Urinary bladder (tissue), 4 donors: ENCODE results near the gene RNF14. TPM values are rescaled to one million over a fixed set of nuclear protein-coding genes. Genes with fewer than 3 reads are reported as not detected.

Source experiments
- DNase-seq: peaks from one replicate; pipeline ENCODE4 v3.0.0-alpha.2; 2015; ENCODE audit errors: extremely low spot score
- H3K27ac ChIP-seq: one replicate; pipeline ENCODE4 v1.5.1; 2013; ENCODE audit warnings: low read depth, mild to moderate bottlenecking, moderate library complexity
- H3K36me3 ChIP-seq: one replicate; pipeline ENCODE4 v1.6.1; 2013; ENCODE audit warnings: mild to moderate bottlenecking, moderate library complexity; ENCODE audit not compliant: insufficient read depth
- H3K4me1 ChIP-seq: one replicate; pipeline ENCODE4 v1.6.1; 2013; ENCODE audit warnings: mild to moderate bottlenecking, moderate library complexity; ENCODE audit not compliant: insufficient read depth
- H3K4me3 ChIP-seq: one replicate; pipeline ENCODE4 v1.5.1; 2013; ENCODE audit warnings: low read depth, low read length
- WGBS: extraction: QIAGEN DNeasy Blood & Tissue Kit; methylation state at CpG from one replicate; pipeline ENCODE4 v1.1.7; 2013; 5-methylcytosine and 5-hydroxymethylcytosine counted together
- polyA plus RNA-seq: library from polyadenylated mRNA; stranded (reverse); fragments of 200-250 nt; gene quantifications from one replicate; pipeline ENCODE4 v1.2.3, GENCODE V29; 2013
- total RNA-seq: library from RNA; depleted of rRNA; stranded (reverse); fragments of >200 nt; gene quantifications from one replicate; pipeline ENCODE4 v1.2.3, GENCODE V29; 2014
- donor health status: healthy with polysubstance abuse.
- donor health status: healthy.

Gene RNF14
- total and polyA plus RNA-seq, 2 donors, result 51.9 to 69.7 TPM

DNA sequence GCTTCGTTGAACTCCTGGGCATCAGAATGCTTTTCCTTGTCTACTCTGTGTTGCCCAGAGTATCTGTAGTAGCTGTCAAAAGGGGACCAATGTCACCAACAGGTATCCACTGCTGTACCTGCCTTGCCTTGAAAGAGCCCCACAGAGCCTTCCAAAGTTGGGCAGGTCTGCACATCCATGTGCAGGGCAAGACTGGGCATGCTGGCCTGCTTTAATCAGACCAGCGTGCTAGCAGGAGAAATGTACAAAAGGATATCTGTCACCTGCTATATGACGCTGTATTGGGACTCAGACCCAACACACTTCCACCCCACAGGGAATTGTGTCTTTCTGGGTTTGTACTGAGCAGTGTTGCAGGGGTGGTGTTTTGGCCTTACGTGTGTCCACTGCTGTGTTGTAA is 33.4 kb upstream of the RNF14 start:
- H3K4me3 ChIP-seq, result no peak overlapping the region
- WGBS, result 87% methylated on average over 4 of the region's 4 CpGs
- H3K4me1 ChIP-seq, result no peaks in the 10 kb centered on the region
- no peak overlapping the region for H3K27ac ChIP-seq
- H3K36me3 ChIP-seq, result peaks cover 7% of the 10 kb centered on the region
- DNase-seq, result no peak

DNA sequence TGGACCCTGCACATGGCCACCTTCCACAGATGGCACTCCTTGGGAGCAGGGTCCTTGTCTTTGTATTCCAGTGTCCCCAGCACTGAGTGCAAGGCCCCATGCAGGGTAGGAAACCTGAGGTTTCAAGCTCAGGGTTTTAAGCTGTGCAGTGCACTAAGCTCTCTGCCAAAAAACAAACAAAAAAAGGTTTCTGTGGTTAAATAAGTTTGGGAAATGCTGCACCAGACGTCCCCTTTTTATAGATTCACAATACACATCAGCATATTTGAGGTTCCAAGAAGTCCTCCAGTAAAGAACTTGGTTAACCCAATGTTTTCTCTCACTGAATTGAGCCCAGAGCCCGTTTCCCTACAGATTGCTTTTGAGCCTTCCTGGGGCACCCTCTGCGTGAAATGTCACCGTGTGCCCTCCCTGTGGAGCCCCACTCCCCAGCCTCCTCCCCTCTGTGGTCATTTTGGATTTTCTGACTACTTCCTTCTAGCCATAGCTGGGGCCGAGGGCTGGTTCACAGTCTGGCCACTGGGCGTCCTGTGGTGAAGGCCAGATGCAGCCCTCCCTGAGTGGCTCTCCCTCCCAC is 28.1 kb upstream of the RNF14 start:
- no peak for DNase-seq
- Histone ChIP-seq H3K27ac (peak overlapping the region; percentile 56), H3K4me1 (peaks cover 2% of the 10 kb centered on the region), H3K36me3 (peaks cover 3% of the 10 kb centered on the region), H3K4me3 (no peak overlapping the region)
- WGBS, result 42% methylated on average over 6 of the region's 6 CpGs

DNA sequence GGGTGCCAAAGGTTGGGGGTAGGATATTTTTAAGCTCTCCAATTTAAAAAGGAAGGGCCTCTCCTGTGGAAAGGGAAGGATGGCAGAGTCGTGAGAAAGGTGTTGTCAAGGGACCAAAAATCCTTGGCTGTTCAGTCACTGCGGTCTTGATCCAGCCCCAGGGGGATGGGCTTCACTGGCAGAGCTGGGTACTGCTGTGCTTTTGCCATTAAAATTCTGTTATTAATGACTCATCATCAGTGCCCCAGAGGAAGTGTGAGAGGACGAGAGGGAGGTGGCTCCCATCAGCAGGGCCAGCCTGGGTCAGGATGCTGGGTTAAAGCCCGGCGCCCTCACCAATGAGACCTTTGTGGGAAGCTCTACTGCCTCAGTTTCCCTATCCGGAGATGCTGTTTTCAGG is 27.6 kb upstream of the RNF14 start:
- Histone ChIP-seq H3K4me3 (no peak overlapping the region), H3K36me3 (peaks cover 3% of the 10 kb centered on the region), H3K4me1 (peaks cover 2% of the 10 kb centered on the region), H3K27ac (peak overlapping the region; percentile 56)
- WGBS, result 59% methylated on average over 6 of the region's 6 CpGs
- no peak for DNase-seq

DNA sequence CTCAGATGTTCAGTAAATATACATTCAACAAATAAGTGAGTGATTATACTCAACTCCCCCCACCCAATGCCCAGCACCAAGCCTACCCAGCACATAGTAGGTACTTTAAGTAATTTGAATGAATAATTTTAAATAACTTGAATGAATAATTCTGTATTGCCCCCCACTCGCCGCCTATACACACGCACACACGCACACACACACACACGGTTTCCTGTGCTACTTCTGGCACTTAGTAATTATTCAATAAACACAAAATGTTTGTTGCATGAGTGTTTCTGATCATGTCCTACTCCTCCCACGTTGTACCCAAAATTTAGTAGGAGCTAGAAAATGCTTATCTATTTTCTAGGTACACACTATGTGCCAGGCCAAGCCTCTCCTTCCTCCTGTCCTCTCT is 27.1 kb upstream of the RNF14 start:
- WGBS, result 76% methylated on average over 6 of the region's 6 CpGs
- DNase-seq, result no peak
- no peak overlapping the region for H3K27ac ChIP-seq
- peaks cover 3% of the 10 kb centered on the region for H3K36me3 ChIP-seq
- H3K4me3 ChIP-seq, result no peak overlapping the region
- H3K4me1 ChIP-seq, result peaks cover 2% of the 10 kb centered on the region

DNA sequence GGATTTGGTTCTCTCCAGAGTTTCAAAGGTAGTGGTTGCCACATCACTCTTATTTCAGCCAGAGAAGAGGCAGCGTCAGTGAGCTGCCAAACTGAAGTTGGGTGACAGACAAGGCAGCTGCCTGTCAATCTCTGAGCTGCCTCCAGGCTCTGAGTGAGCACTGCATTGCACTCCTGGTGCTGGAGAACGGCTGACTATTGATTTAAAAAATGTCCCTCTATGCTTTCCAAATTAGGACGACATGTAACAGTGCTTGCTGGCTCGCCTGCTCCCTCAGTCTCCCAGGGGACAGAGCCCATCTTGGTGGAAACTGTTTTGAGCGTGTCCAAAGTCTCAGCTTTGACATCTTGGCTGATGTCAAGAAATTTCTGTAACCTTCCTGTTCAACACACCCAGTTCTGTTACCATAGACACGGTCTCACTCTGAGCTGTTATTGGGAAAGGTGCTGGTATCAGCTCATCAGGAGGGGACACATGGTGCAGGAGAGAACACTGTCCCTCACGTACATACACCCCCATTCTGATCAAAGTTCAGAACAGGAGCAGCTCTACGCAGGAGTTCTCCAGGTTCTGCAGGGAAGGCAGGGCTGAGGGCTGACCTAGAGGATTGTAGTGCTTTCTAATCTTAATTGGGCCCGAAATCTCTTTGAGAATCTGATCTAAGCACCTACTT is 26.6 kb upstream of the RNF14 start:
- no peak overlapping the region for H3K27ac ChIP-seq
- WGBS, result 75% methylated on average over 9 of the region's 9 CpGs

DNA sequence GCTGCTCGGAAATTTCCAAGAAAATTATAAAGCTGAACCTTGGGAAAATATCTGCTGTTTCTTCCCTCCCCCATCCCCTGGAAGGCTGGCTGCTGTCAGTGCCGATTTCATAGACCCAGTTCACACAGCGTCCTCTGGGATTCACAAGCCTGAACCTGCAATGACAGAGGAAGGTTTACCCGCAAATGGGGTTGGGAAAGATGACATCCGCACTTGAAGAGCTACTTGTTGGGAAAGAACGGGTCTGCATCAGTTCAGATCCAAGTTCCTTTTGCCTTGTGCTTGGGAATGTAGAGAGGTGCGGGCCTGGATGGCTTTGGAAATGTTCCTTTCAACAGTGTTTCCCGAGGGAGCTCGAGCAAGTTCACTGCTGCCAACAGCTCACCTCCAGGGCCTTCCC is 24.8 kb upstream of the RNF14 start:
- DNase-seq, result no peak
- no peak overlapping the region for H3K27ac ChIP-seq
- H3K4me1 ChIP-seq, result peaks cover 2% of the 10 kb centered on the region
- no peak overlapping the region for H3K4me3 ChIP-seq
- no peaks in the 10 kb centered on the region for H3K36me3 ChIP-seq
- WGBS, result 74% methylated on average over 9 of the region's 9 CpGs

More for the DNA sequence above, 26.6 kb upstream of the RNF14 start:
- peaks cover 2% of the 10 kb centered on the region for H3K4me1 ChIP-seq
- peaks cover 3% of the 10 kb centered on the region for H3K36me3 ChIP-seq
- no peak for DNase-seq
- no peak overlapping the region for H3K4me3 ChIP-seq

DNA sequence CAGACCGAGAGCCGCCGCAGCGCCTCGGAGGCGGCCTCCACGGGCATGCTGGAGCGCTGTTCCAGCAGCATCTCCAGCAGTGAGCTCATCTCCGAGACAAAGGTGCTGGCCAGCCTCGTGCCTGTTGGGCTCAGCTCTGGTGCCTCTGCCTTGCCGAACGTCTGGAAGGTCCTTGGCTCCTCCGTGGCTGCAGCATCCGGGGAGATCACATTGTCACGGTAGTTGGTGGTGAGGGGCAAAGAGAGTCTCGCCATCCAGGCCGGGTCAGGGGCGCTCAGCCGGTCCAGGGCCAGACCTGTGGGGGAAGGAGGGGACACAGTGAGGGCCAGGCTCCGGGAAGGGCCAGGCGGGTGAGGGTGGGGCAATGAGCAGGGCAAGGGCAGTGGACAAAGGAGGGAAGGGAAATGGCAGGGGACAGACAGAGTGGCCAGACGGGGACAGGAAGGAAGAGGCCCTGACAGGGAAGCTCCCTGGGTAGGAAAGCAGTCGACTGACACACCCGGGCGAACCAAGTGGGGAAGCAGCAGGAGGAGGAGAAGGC is 23.3 kb upstream of the RNF14 start:
- peaks cover 2% of the 10 kb centered on the region for H3K4me1 ChIP-seq
- no peak overlapping the region for H3K4me3 ChIP-seq
- no peak for DNase-seq
- 28% methylated on average over 25 of the region's 25 CpGs for WGBS
- H3K36me3 ChIP-seq, result no peaks in the 10 kb centered on the region
- H3K27ac ChIP-seq, result no peak overlapping the region

DNA sequence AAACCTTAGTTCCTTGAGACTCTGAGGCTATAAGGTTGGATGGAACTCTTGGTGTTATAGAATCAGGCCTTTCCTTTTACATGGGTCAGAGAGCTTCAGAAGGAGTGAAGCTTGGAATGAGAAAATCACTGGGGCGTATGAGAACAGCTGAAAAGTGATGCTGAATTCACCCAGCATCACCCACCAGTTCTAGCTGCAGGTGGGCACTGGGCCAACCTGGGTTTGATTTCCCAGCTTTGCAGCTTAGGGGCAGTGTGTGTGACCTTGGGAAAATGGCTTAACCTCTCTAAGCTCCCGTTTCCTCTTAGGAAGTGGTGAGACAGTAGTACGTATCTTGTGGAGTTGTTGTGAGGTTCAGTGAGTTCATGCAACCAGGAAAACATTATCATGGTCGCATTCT is 21.6 kb upstream of the RNF14 start:
- Histone ChIP-seq H3K27ac (no peak overlapping the region), H3K4me3 (no peak overlapping the region), H3K36me3 (no peaks in the 10 kb centered on the region), H3K4me1 (no peaks in the 10 kb centered on the region)
- 79% methylated on average over 4 of the region's 4 CpGs for WGBS
- no peak for DNase-seq

DNA sequence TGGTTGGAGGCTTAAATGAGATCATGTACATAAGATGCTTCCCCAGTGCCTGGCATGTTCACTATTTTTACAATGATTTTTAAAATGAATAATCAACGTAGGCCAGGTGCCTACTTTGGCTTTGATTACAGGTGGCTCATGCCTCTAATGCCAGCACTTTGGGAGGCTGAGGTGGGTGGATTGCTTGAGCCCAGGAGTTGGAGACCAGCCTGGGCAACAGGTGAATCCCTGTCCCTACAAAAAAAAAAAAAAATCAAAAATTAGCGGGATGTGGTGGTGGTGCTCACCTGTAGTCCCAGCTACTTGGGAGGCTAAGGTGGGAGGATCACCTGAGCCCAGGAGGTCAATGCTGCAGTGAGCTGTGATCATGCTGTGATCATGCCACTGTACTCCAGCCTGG is 20.1 kb upstream of the RNF14 start:
- WGBS, result 85% methylated on average over 2 of the region's 2 CpGs

DNA sequence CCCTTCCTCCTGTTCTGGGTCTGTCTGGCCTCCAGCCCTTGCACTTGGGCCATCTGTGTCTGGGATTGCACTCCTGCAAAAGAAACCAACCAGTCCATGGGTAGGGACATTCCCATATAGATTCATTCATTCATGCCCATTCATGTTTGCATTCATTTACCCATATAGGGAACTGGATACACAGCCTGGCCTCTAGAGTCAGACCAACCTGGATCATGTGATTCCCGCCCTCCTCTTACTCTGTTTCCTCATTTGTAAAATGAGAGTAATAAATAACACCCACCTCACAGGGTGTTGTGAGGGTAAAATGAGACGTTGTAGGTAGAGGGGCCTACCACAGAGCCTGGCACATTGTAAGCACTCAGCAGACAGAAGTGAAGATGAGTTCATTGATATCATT is 19.4 kb upstream of the RNF14 start:
- Histone ChIP-seq H3K36me3 (no peaks in the 10 kb centered on the region), H3K4me1 (no peaks in the 10 kb centered on the region), H3K27ac (no peak overlapping the region), H3K4me3 (no peak overlapping the region)
- WGBS, result 81% methylated on average over 2 of the region's 2 CpGs
- no peak for DNase-seq

More for the DNA sequence above, 20.1 kb upstream of the RNF14 start:
- Histone ChIP-seq H3K36me3 (no peaks in the 10 kb centered on the region), H3K4me3 (no peak overlapping the region), H3K27ac (no peak overlapping the region), H3K4me1 (no peaks in the 10 kb centered on the region)
- DNase-seq, result no peak

DNA sequence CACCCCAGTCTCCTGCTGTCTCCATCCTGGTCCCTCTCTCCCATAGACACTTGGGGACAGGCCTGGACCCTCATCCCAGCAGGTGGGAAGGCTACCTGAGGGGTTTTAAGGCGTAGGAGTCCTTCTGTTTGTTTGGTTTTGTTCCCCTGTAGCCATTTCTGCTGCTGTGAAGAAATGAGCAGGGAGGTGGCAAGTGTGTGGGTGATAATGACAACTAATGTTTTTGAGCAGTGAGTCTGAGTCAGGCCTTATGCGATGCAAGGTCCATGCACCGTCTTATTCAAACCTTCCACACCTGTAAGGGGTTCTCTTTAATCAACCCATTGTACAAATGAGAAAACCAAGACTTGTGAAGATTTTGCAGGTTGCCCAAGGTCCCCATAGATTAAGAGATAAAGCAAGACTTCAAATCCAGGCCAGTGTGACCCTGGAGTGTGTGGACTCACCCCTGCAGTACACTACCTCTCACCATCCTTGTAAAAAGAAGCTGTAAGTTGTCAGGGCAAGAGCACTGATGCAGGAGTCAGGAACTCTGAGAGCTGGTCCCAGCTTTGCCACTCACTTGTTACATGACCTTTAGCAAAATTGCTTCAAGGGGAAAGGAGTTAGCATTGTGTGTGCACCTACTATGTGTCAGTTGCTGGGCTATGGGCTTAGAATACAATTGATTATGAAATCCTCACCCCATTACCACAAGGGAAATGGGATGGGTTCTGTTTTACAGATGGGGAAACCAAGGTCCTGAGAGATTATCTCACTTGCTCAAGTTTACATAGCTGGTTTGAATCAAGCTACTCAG is 18.5 kb upstream of the RNF14 start:
- WGBS, result 93% methylated on average over 3 of the region's 3 CpGs
- H3K36me3 ChIP-seq, result no peaks in the 10 kb centered on the region
- DNase-seq, result no peak
- H3K4me3 ChIP-seq, result no peak overlapping the region
- no peaks in the 10 kb centered on the region for H3K4me1 ChIP-seq
- H3K27ac ChIP-seq, result no peak overlapping the region

DNA sequence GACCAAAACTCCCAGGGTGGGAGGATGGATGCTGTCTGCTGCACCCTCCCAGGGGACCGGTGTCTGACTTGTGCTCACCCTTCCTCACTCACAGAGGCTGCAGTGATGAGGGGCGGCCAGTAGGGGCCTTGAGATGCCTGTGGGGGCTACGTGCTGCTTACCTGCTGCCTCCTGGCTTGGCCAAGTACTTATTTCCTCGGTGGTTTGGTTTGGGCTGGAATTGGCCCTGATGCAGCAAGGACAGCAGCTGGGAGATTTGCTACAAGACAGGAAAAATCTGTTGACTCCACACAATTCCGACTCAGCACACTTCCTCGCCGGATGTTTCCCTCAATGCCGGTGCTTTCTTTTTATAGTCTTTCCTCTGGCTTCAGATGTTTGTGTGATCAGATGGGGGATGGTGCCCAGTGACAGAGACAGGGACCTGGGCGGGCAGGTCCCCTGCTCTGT is 17.5 kb upstream of the RNF14 start:
- no peaks in the 10 kb centered on the region for H3K4me1 ChIP-seq
- no peak overlapping the region for H3K27ac ChIP-seq
- no peaks in the 10 kb centered on the region for H3K36me3 ChIP-seq
- WGBS, result 30% methylated on average over 9 of the region's 9 CpGs
- no peak for DNase-seq
- no peak overlapping the region for H3K4me3 ChIP-seq

DNA sequence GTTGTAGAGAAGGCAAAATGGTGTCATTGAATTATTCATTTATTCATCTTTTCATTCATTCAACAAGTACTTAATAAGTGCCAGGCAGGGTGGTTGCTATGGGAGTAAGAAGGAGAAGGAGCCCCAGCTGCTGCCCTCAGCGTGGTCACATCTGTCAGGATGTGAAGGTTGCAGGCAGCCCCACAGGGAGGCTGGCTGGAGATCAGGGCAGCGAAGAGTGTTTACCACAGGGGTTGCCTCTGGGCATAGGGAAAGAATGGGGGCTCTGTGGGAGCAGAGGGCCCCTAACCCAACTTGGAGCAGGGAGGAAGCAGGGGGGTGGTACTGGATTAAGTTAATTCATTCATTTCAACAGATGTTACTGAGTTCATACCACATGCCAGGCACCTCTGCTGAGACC is 16.9 kb upstream of the RNF14 start:
- no peak overlapping the region for H3K27ac ChIP-seq
- 69% methylated on average over 2 of the region's 2 CpGs for WGBS
- no peak for DNase-seq
- no peaks in the 10 kb centered on the region for H3K36me3 ChIP-seq
- no peaks in the 10 kb centered on the region for H3K4me1 ChIP-seq
- no peak overlapping the region for H3K4me3 ChIP-seq

DNA sequence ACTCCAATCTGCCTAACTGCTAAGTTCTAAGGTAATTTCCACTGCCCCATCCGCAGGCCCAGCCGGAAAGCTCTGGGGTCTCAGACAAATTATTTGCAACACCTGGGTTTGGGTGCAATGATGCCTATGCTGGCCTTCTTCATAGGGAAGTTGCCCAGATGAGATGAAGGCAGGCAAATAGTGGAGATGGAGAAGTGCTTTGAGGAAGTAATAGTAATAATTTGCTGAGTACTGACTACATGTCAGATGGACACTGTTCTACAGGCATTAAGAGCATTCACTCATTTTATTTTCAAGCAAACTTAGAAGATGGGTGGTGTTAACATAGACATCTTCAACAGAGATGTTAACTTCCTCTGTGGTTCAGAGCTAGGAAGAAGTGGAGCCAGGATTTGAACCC is 14.7 kb upstream of the RNF14 start:
- no peak overlapping the region for H3K4me3 ChIP-seq
- WGBS, result 86% methylated on average over 2 of the region's 2 CpGs
- no peak overlapping the region for H3K27ac ChIP-seq
- no peak for DNase-seq
- no peaks in the 10 kb centered on the region for H3K36me3 ChIP-seq
- no peaks in the 10 kb centered on the region for H3K4me1 ChIP-seq
